Natural killer cell treated with Interleukin-12 subunit alpha and Interleukin-12 subunit beta and Interleukin-15 and Interleukin-18, amount 100 ng/mL, for 72 hours (primary cell): Measurements from ENCODE around the gene NTS. TPM values are rescaled to one million over a fixed set of nuclear protein-coding genes. Genes with fewer than 3 reads are reported as not detected.

Source experiments
- ATAC-seq, 2 donors: fragments of 150-1000 bp; cut with Tn5 transposase in 1 of 2; sonication (Bioruptor Pico), chemical (Tn5 transposase) in 1 of 2; 2 replicates each; pipeline ENCODE4 v1.10.0; 2021
- DNase-seq: peaks from one replicate; pipeline ENCODE4 v3.0.0; 2022; ENCODE audit warnings: low spot score
- H3K27ac Mint-ChIP-seq, 2 donors: 1 replicate in 1 of 2; 2 replicates in 1 of 2; pipeline ENCODE4 v1.8.0; 2022; ENCODE audit warnings: mixed read lengths in 2 of 2, mild to moderate bottlenecking in 1 of 2, moderate library complexity in 1 of 2
- H3K27me3 Mint-ChIP-seq, 2 donors: 1 replicate in 1 of 2; 2 replicates in 1 of 2; pipeline ENCODE4 v1.8.0; 2022; ENCODE audit warnings: mixed read lengths in 2 of 2
- H3K36me3 Mint-ChIP-seq: one replicate; pipeline ENCODE4 v1.8.0; 2022; ENCODE audit warnings: mixed read lengths
- H3K4me1 Mint-ChIP-seq, 2 donors: 1 replicate in 1 of 2; 2 replicates in 1 of 2; pipeline ENCODE4 v1.8.0; 2022; ENCODE audit warnings: low read depth in 2 of 2, mixed read lengths in 2 of 2, mild to moderate bottlenecking in 1 of 2
- H3K4me3 Mint-ChIP-seq: one replicate; pipeline ENCODE4 v1.8.0; 2022; ENCODE audit warnings: mixed read lengths
- H3K9me3 Mint-ChIP-seq: 2 replicates; pipeline ENCODE4 v1.8.0; 2022; ENCODE audit warnings: mixed read lengths
- total RNA-seq, 2 donors: library from RNA; stranded (reverse); gene quantifications; one replicate each; pipeline ENCODE4 v1.2.3, GENCODE V29; 2022

The NTS gene
- total RNA-seq, 2 donors from 2014 or later = not detected

DNA sequence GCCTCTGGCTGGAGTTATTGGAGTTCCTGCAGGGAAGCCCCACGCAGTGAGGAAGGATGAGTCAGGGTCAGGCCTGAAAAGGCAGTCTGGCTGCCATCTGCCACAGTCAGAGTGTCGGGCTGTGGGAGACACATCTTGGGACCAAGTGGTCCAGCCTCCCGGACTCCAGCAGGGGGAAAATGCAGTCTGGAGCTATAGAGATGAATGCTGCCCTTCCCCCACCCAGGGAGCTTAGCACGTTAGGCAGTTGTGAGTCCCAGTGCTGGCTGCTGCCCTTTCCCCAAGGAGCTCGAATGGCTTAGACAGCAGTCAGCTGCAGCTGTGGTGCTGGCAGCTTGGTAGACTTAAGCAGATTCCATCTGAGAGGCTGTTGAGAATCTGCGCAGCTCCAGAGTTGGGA, 8.2 kb upstream of the NTS start:
- H3K9me3 Mint-ChIP-seq = no peaks in the 10 kb centered on the region
- ATAC-seq (no peak), DNase-seq (no peak)
- no peaks in the 10 kb centered on the region for H3K36me3 Mint-ChIP-seq
- no peaks in the 10 kb centered on the region for H3K4me1 Mint-ChIP-seq
- H3K27me3 Mint-ChIP-seq = peaks cover 0 to 3% of the 10 kb centered on the region in 2 donors
- H3K27ac Mint-ChIP-seq = no peak overlapping the region
- no peak overlapping the region for H3K4me3 Mint-ChIP-seq

DNA sequence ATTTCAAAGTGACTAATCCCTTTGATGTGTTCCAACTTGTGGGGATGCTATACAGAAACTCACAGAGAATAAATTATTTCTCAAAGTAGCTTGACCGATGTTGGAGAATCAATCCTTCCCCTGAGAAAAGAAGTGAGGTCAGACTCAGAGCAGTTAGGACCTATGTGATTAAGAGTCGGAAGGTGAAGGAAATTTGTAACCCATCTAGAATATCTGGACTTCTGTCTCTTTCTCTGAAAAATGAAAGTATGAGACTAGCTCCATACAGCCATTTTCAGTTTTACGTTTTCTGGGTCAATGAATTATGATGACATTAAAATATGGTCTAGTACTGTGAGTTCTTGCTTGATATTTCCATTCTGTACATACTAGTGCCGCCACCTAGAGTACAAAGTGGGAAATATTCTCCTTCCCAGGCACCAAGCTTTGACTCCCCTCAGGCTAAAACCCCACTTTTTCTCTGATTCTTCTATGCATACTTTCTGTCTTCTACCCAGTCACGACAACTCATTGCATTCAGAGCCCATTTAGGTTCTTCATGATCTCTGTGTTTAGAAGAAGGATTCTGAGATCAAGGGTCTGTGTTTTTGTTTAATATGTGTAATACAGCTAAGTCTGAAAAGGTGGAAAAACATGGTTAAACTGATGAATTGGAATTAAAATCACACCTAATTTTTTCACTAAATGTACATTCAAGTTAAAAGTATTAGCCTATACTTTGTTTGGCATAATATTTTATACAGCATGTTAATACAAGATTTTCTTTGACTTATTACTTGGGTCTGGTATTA, 6.9 kb upstream of the NTS start:
- no peak for ATAC-seq
- Mint-ChIP-seq H3K27ac (no peak overlapping the region), H3K36me3 (no peaks in the 10 kb centered on the region), H3K4me1 (no peaks in the 10 kb centered on the region), H3K27me3 (peaks cover 0 to 3% of the 10 kb centered on the region in 2 donors), H3K9me3 (no peaks in the 10 kb centered on the region), H3K4me3 (no peak overlapping the region)
- DNase-seq = no peak

DNA sequence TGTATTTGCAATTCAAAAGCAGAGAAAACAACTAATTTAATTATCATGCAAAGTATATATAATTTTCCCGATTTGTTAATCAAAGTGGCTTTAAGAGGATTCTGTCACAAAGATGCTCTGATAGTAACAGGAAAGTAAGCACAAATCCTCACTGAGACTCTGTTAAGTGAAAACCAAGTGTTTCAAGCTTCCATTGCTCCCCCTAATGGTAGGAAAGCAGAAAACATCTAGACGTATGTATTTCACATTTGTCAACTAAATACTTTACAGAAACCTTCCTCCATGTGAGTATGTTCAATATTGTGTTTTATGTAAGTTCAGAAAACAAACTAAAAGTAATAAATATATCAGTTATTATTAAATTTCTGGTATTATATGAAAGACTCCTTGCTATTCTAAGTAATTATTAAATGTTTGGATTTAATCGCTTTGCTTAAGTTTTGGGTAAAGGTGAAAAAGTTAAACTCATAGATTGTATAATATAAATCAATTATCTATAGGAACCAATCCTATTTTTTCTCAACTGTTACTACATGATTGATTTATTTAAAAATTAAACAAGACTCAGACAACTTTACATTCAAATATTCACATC, 1.5 kb upstream of the NTS start:
- DNase-seq (no peak), ATAC-seq (no peak)
- Mint-ChIP-seq H3K4me1 (no peaks in the 10 kb centered on the region), H3K27ac (no peak overlapping the region), H3K4me3 (no peak overlapping the region), H3K36me3 (no peaks in the 10 kb centered on the region), H3K9me3 (no peaks in the 10 kb centered on the region), H3K27me3 (no peaks in the 10 kb centered on the region)

DNA sequence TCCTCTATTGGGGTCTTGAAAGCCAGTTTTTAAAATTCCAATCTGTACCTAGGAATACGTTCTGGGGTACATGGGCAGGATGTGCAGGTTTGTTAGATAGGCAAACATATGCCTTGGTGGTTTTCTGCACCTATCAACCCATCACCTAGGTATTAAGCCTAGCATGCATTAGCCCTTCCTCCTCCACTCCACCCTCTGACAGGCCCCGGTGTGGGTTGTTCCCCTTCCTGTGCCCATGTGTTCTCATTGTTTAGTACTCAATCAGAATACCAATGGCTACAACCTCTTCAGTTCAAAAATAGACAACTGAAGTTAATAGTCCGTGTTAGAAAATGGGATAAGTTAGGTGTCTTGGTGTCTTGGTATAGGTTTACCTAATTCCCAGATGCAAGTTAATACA, 3.4 kb downstream of the NTS start:
- Mint-ChIP-seq H3K27ac (no peak overlapping the region), H3K4me1 (no peaks in the 10 kb centered on the region), H3K36me3 (no peaks in the 10 kb centered on the region), H3K27me3 (peaks cover 0 to 2% of the 10 kb centered on the region in 2 donors), H3K9me3 (no peaks in the 10 kb centered on the region), H3K4me3 (no peak overlapping the region)
- no peak for ATAC-seq
- no peak for DNase-seq

DNA sequence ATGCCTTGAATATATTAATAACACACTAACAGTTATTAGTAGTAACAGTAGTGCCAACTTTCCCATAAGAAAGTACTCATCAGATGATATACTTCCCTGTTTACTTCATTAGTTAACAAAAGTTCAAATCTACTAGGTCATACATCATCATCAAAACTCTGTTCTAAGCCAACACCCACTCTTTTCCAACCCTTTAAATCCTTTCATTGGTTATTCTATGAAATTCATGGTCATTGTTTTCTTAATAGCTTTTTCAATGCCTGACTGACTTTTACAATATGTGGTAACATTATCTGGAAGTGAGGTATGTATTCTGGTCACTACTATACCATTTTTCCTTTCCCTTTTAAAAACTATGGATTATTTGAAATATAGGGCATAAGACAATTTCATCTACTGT, 9.7 kb downstream of the NTS start:
- H3K9me3 Mint-ChIP-seq = no peaks in the 10 kb centered on the region
- H3K27ac Mint-ChIP-seq = no peak overlapping the region
- H3K27me3 Mint-ChIP-seq = peaks cover 0 to 11% of the 10 kb centered on the region in 2 donors
- H3K36me3 Mint-ChIP-seq = no peaks in the 10 kb centered on the region
- no peak overlapping the region for H3K4me3 Mint-ChIP-seq
- no peaks in the 10 kb centered on the region for H3K4me1 Mint-ChIP-seq
- ATAC-seq (no peak), DNase-seq (no peak)

DNA sequence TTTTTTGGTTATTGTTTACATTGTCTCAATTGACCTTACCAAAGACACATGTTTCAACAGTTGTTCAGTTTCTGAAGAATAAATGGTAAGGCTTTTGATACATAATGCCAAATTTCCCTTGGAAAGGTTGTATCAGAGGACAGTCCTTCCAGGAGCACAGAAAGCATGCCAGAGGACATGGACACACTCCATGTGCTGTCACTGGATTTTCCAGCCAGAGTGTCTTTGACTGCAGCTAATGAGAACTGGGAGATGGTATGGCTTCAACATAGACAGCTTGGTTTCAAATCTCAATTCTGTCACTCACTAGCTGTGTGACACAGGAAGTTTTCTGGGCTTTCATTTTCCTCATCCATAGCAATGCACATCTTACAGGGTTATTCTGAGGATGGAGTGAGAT, 20.6 kb downstream of the NTS start:
- Mint-ChIP-seq H3K36me3 (no peaks in the 10 kb centered on the region), H3K4me3 (no peak overlapping the region), H3K4me1 (no peaks in the 10 kb centered on the region), H3K27me3 (peaks cover 0 to 5% of the 10 kb centered on the region in 2 donors), H3K27ac (no peak overlapping the region), H3K9me3 (no peaks in the 10 kb centered on the region)
- DNase-seq (no peak), ATAC-seq (no peak)

DNA sequence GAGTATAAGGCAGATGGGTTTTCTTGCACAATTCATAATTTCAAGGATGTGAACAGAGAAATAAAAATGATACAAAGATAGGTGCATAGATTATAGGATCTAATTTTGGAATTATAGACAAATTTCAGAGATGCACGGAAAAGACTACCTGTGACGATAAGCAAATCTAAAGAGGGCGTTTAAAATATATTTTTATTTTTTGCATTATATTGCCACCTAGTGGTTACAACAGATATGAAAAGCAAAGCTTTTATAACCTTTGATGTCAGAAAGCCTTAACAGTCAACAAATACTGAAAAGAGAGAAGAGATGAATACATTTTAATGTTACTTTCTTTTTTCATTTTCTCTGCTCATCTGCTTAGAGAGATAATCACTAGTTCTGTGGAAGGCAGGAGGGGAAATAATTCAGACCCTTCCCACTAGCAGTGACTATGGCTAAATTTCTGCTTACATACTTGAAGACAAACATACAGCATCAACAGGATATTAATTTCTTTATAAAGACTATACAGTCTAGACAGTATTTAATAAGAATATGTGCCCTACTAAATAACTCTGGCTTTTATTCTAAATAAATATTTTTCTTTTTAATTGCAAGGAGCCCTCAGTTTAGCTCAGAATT, 46.3 kb downstream of the NTS start:
- peaks cover 0 to 3% of the 10 kb centered on the region in 2 donors for H3K27me3 Mint-ChIP-seq
- no peaks in the 10 kb centered on the region for H3K9me3 Mint-ChIP-seq
- no peak overlapping the region for H3K4me3 Mint-ChIP-seq
- H3K4me1 Mint-ChIP-seq = no peaks in the 10 kb centered on the region
- DNase-seq (no peak), ATAC-seq (no peak)
- no peak overlapping the region for H3K27ac Mint-ChIP-seq
- H3K36me3 Mint-ChIP-seq = no peaks in the 10 kb centered on the region

DNA sequence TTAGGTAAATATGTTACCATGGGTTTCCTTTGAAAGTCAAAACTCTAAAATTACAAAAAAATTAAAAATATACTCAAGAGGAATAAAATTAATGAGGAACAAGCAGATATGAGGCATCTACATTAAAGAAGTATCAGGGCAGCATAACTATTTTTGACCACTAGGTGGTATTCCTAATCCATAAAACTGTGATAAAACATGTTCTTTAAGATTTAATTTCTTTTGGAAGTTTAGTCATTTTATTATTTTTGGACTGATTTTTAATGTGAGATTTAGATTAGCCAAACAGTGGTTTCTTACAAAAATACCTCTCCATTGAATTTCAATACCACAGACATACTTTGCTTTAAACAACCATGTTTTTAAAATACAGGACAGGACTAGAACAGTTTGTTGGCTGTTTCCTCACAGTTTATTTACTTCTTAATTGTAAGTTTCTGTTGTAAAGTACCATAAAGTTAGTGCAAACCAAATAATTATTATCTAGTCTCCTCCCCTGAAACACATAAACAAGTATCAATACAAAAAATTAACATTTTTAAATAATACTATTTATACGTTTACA, 49.8 kb downstream of the NTS start:
- no peak for DNase-seq
- ATAC-seq = no peak
- Mint-ChIP-seq H3K9me3 (no peaks in the 10 kb centered on the region), H3K36me3 (no peaks in the 10 kb centered on the region), H3K4me1 (no peaks in the 10 kb centered on the region), H3K27me3 (peaks cover 0 to 2% of the 10 kb centered on the region in 2 donors), H3K27ac (no peak overlapping the region), H3K4me3 (no peak overlapping the region)

DNA sequence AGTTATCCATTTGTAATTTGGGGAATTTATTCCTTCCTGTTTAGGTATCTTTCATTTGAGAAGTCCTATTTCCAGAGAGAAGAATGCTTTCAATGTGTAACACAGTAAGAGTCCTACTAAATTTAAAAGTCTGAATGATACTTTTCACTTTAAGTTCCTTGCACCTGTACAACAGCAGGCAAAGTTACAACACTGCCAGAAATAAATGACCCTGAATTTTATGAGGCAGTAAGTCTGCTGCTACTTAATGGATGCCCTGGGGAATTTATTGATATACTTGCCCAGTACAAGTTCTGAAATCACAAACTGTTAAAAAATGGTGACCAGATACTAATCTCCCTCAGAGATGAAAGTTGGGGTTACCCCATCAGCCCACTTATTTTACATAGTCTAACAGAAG, 53.1 kb downstream of the NTS start:
- no peaks in the 10 kb centered on the region for H3K36me3 Mint-ChIP-seq
- no peak for ATAC-seq
- H3K27me3 Mint-ChIP-seq = peaks cover 0 to 2% of the 10 kb centered on the region in 2 donors
- H3K4me3 Mint-ChIP-seq = no peak overlapping the region
- H3K4me1 Mint-ChIP-seq = no peaks in the 10 kb centered on the region
- H3K27ac Mint-ChIP-seq = no peak overlapping the region
- no peaks in the 10 kb centered on the region for H3K9me3 Mint-ChIP-seq
- no peak for DNase-seq

Other genes with a start within 250 kb of the NTS start
- not detected for gene RASSF9, start 37.9 kb upstream of the NTS start, total RNA-seq